ENCODE data around the gene PDSS2. TPM values are rescaled to one million over a fixed set of nuclear protein-coding genes. Genes with fewer than 3 reads are reported as not detected.
A peak's percentile ranks its signal among the peaks of the same experiment; 100 is the strongest.

Gene PDSS2
- total and polyA plus RNA-seq, 2 of the 4 experiments (the other 2 are of a cell fraction), result 8.6 to 9.2 TPM

DNA sequence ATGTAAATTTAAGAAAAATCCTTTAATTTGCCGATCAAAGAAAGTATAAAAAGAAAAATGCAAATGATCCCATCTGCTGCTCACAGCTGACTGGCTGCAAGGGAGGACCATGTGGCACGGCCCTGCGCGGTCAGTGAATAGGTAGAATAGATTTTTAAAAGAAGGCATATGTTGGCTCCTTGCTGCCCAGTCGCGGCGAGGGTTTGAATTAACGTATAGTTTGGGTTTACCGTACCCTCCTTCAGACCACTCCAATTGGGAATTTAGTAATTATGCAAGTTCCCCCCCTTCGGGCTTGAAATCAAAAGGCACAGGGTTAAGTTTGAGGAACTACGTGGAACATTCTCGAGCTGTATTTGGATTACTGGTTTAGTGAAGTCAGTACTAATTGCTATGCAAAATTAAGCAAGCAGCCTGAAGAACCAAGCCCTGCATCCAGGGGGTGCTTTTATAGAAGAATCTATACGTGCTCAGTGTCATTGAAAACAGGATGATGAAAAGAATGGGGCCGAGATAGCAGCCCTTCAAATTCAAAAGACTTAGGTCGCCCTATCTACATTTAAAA, 343.0 kb downstream of the PDSS2 start:
- dilution Hi-C loops (cut with HindIII; ENCODE audit: low sequenced_read_pairs, unreplicated experiment) (no loop called here), intact Hi-C loops (cut with micrococcal nuclease) (no loop called here), in situ Hi-C loops (cut with MboI; ENCODE audit: low sequenced_read_pairs) (no loop called here)
- DNase-seq (no peak), ATAC-seq (ENCODE audit: low read depth) (no peak)
- H3K79me1 ChIP-seq (ENCODE audit: low read depth in 1 of 2, low read length in 2 of 2), result peaks cover 0 to 10% of the 10 kb centered on the region in 2 experiments; a peak in 1 of 4 replicates
- peaks cover 4% of the 10 kb centered on the region; the same call in 1 of the 2 replicates for H4K20me1 ChIP-seq (ENCODE audit: insufficient read depth, low read length)
- H3K9me3 ChIP-seq (ENCODE audit: control insufficient read depth, insufficient read depth, low read length), result no peaks in the 10 kb centered on the region
- POLR2A ChIA-PET (ENCODE audit: unreplicated experiment), result no interaction called here
- no peak overlapping the region for H4K91ac ChIP-seq (ENCODE audit: insufficient read depth, low read depth, low read length)
- H2BK20ac ChIP-seq (ENCODE audit: low read depth, low read length), result no peak overlapping the region
- CTCF ChIA-PET, result interaction anchor here (1.1 kb wide), 1 partner anchor 377 kb away, joined by 3 read pairs; no protein-coding TSS in a partner anchor
- no peak overlapping the region for H2BK5ac ChIP-seq (ENCODE audit: low read depth, low read length, poor library complexity, severe bottlenecking)
- no peak overlapping the region; the same call in 1 of the 2 replicates for H3K4me3 ChIP-seq (ENCODE audit: insufficient read depth, low read depth, low read length)
- H2AFZ ChIP-seq (replicated peaks; ENCODE audit: low read length, poor library complexity), result no peak overlapping the region
- no peak overlapping the region for H2BK15ac ChIP-seq (ENCODE audit: low read depth, low read length)
- no peak overlapping the region for H2AK9ac ChIP-seq (replicated peaks; ENCODE audit: low read depth, low read length, poor library complexity)
- no peaks in the 10 kb centered on the region for H3K9me1 ChIP-seq (ENCODE audit: insufficient read depth, low read length)
- no peak overlapping the region for H3K18ac ChIP-seq (ENCODE audit: low read depth, low read length)
- no peak overlapping the region for H3K56ac ChIP-seq (ENCODE audit: extremely low read depth, insufficient read depth, low read length)
- no peak overlapping the region for H3K9ac ChIP-seq (ENCODE audit: low read depth, low read length)
- no peak overlapping the region for H4K5ac ChIP-seq (ENCODE audit: low read depth, low read length)
- H3K23ac ChIP-seq (ENCODE audit: low read depth, low read length), result no peak overlapping the region
- H3K4ac ChIP-seq (ENCODE audit: low read depth, low read length), result no peak overlapping the region
- no peak overlapping the region for H2AK5ac ChIP-seq (ENCODE audit: low read depth, low read length)
- H3K27ac ChIP-seq (ENCODE audit: insufficient read depth, low read length), result no peak overlapping the region
- H3K27me3 ChIP-seq (ENCODE audit: control insufficient read depth, insufficient read depth, low read length), result peaks cover 3% of the 10 kb centered on the region; the same call in 1 of the 2 replicates
- H3K36me3 ChIP-seq (ENCODE audit: control insufficient read depth, insufficient read depth, low read length), result no peaks in the 10 kb centered on the region
- H4K8ac ChIP-seq (ENCODE audit: low read depth in 2 of 2, low read length in 2 of 2), result no peak overlapping the region
- H3K4me1 ChIP-seq (ENCODE audit: control insufficient read depth, insufficient read depth, low read length), result no peaks in the 10 kb centered on the region
- no peak overlapping the region for H3K14ac ChIP-seq (replicated peaks; ENCODE audit: low read depth, low read length)
- peak overlapping the region; percentile 100 for H3K4me2 ChIP-seq (ENCODE audit: low read depth, low read length)
- TF ChIP-seq, protein P1, sequence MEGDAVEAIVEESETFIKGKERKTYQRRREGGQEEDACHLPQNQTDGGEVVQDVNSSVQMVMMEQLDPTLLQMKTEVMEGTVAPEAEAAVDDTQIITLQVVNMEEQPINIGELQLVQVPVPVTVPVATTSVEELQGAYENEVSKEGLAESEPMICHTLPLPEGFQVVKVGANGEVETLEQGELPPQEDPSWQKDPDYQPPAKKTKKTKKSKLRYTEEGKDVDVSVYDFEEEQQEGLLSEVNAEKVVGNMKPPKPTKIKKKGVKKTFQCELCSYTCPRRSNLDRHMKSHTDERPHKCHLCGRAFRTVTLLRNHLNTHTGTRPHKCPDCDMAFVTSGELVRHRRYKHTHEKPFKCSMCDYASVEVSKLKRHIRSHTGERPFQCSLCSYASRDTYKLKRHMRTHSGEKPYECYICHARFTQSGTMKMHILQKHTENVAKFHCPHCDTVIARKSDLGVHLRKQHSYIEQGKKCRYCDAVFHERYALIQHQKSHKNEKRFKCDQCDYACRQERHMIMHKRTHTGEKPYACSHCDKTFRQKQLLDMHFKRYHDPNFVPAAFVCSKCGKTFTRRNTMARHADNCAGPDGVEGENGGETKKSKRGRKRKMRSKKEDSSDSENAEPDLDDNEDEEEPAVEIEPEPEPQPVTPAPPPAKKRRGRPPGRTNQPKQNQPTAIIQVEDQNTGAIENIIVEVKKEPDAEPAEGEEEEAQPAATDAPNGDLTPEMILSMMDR (conservative IDR thresholded peaks at IDR 0.05; ENCODE audit: low read depth, low read length), result peak; percentile 9; the same call in 1 of the 2 replicates
- no peak for TF ChIP-seq CHD1 (IDR thresholded peaks at IDR 0.05; ENCODE audit: low read depth, low read length)
- WGBS, 2 experiments (ENCODE audit: extremely low coverage in 2 of 2, insufficient read length in 1 of 2), result 0% methylated on average over 1 of the region's 15 CpGs; no CpG with 5 or more reads in 1 of the 2 experiments
- BruUV-seq (replicated peaks), result no TSS peak
- no peak overlapping the region for H2BK120ac ChIP-seq (ENCODE audit: low read depth, low read length)

Data from IMR-90 (cell line).